Activated T-cell treated with anti-CD3 and anti-CD28 coated beads for 48 hours (primary cell): ENCODE data around the gene AMPD3.
"Not testable (repeated sequence)": the region's sequence is repeated elsewhere in the genome, so short reads cannot be mapped to it uniquely, and the experiment has no call there.

ENCODE experiments used
- DNase-seq: peaks from one replicate; pipeline ENCODE4 v3.0.0-alpha.2; 2020; ENCODE audit warnings: low read depth

The AMPD3 gene

GRCh38 chr11:10454878-10455631 lies at the start of gene AMPD3:
AMPD3 (plus strand) TSS chr11:10455264; CDS start chr11:10461520, 6,256 bp downstream.
- DNase-seq, result peak; percentile 29

- DNase-seq, result peak; percentile 21
These were observed 49.0 kb upstream of the AMPD3 start for GRCh38 chr11:10405865-10406592.

GRCh38 chr11:10407055-10407454 lies 48.0 kb upstream of the AMPD3 start:
- no peak for DNase-seq

- DNase-seq, result no peak
These were observed 47.0 kb upstream of the AMPD3 start for GRCh38 chr11:10407749-10408685.

GRCh38 chr11:10409207-10409661 lies 45.8 kb upstream of the AMPD3 start:
- DNase-seq, result no peak

- DNase-seq, result no peak
These were observed 44.8 kb upstream of the AMPD3 start for GRCh38 chr11:10410106-10410843.

GRCh38 chr11:10410844-10411200 lies 44.2 kb upstream of the AMPD3 start:
- no peak for DNase-seq

GRCh38 chr11:10412266-10412665 lies 42.8 kb upstream of the AMPD3 start:
- DNase-seq, result no peak

GRCh38 chr11:10413268-10413667 lies 41.8 kb upstream of the AMPD3 start:
- no peak for DNase-seq

GRCh38 chr11:10414181-10414580 lies 40.9 kb upstream of the AMPD3 start:
- no peak for DNase-seq

GRCh38 chr11:10414659-10415058 lies 40.4 kb upstream of the AMPD3 start:
- DNase-seq, result no peak

GRCh38 chr11:10415817-10416392 lies 39.2 kb upstream of the AMPD3 start:
- DNase-seq, result no peak

- no peak for DNase-seq
These were observed 36.7 kb upstream of the AMPD3 start for GRCh38 chr11:10418259-10418949.

GRCh38 chr11:10418950-10419310 lies 36.1 kb upstream of the AMPD3 start:
- no peak for DNase-seq

- DNase-seq, result no peak
These were observed 28.6 kb upstream of the AMPD3 start for GRCh38 chr11:10426475-10426874.

- no peak for DNase-seq
These were observed 26.6 kb upstream of the AMPD3 start for GRCh38 chr11:10428453-10428852.

GRCh38 chr11:10429526-10429925 lies 25.5 kb upstream of the AMPD3 start:
- no peak for DNase-seq

- DNase-seq, result no peak
These were observed 22.6 kb upstream of the AMPD3 start for GRCh38 chr11:10432493-10432892.

- no peak for DNase-seq
These were observed 22.1 kb upstream of the AMPD3 start for GRCh38 chr11:10432971-10433370.

GRCh38 chr11:10436224-10436623 lies 18.8 kb upstream of the AMPD3 start:
- no peak for DNase-seq

- not testable (repeated sequence) for DNase-seq
These were observed 18.4 kb upstream of the AMPD3 start for GRCh38 chr11:10436683-10437082.
